ENCODE results near the gene ELAC1. TPM values are rescaled to one million over a fixed set of nuclear protein-coding genes. Genes with fewer than 3 reads are reported as not detected.

Gene ELAC1
- total RNA-seq, 1 experiment from 2014 or later, result 4.0 TPM

- TF ChIP-seq PRDM15 (CRISPR knock-in tag; IDR thresholded peaks at IDR 0.05), result no peak
- TF ChIP-seq SOX15 (CRISPR knock-in tag; IDR thresholded peaks at IDR 0.05), result no peak
- TF ChIP-seq SP1 (CRISPR knock-in tag; conservative IDR thresholded peaks at IDR 0.05), result no peak
- no peak for TF ChIP-seq ZNF396 (CRISPR knock-in tag; IDR thresholded peaks at IDR 0.05; ENCODE audit: borderline replicate concordance)
- no peak for TF ChIP-seq HMGA2 (CRISPR knock-in tag; IDR thresholded peaks at IDR 0.05)
- TF ChIP-seq NR3C1 (CRISPR knock-in tag; conservative IDR thresholded peaks at IDR 0.05; ENCODE audit: low read depth), result no peak
- no peak for TF ChIP-seq ZNF138 (CRISPR knock-in tag; conservative IDR thresholded peaks at IDR 0.05)
- TF ChIP-seq ATF3 (CRISPR knock-in tag; conservative IDR thresholded peaks at IDR 0.05), result no peak
Measured at GRCh38 chr18:51017140-51017879, 49.5 kb downstream of the ELAC1 start (continued).

GRCh38 chr18:51020536-51020935 lies 52.7 kb downstream of the ELAC1 start:
- Mint-ChIP-seq H3K9me3 (peaks cover 7% of the 10 kb centered on the region), H3K4me1 (peaks cover 13% of the 10 kb centered on the region), H3K36me3 (peaks cover 6% of the 10 kb centered on the region), H3K4me3 (no peak overlapping the region), H3K27me3 (ENCODE audit: low read depth) (no peaks in the 10 kb centered on the region), H3K27ac (no peak overlapping the region)
- ChIA-PET POLR2A (interaction anchor here (1.2 kb wide), 1 partner anchor 10 kb away, joined by 3 read pairs; the partner anchor contains the start of gene SMAD4), CTCF (no interaction called here)
- DNase-seq (ENCODE audit: low spot score) (no peak), ATAC-seq (no peak)
- TF ChIP-seq USF2 (CRISPR knock-in tag; IDR thresholded peaks at IDR 0.05) (no peak), ERG (CRISPR knock-in tag; IDR thresholded peaks at IDR 0.05) (no peak), FOXP4 (CRISPR knock-in tag; IDR thresholded peaks at IDR 0.05) (no peak), ZNF423 (CRISPR knock-in tag; IDR thresholded peaks at IDR 0.05) (no peak), ZBTB43 (CRISPR knock-in tag; IDR thresholded peaks at IDR 0.05) (no peak), ZNF219 (CRISPR knock-in tag; IDR thresholded peaks at IDR 0.05; ENCODE audit: borderline replicate concordance) (no peak), JAZF1 (CRISPR knock-in tag; IDR thresholded peaks at IDR 0.05) (no peak), STAT6 (CRISPR knock-in tag; conservative IDR thresholded peaks at IDR 0.05; ENCODE audit: low read depth) (no peak), ATF2 (CRISPR knock-in tag; IDR thresholded peaks at IDR 0.05; ENCODE audit: borderline replicate concordance, low read depth) (no peak), ATF1 (CRISPR knock-in tag; IDR thresholded peaks at IDR 0.05) (no peak), E2F5 (CRISPR knock-in tag; IDR thresholded peaks at IDR 0.05) (no peak)
